ENCODE measurements around the gene WNT16. TPM values are rescaled to one million over a fixed set of nuclear protein-coding genes. Genes with fewer than 3 reads are reported as not detected.

Gene WNT16
- total and polyA plus RNA-seq, 7 experiments from 2014 or later, result not detected

Other genes with a start within 250 kb of the WNT16 start
- gene FAM3C, start 67.3 kb downstream of the WNT16 start, total RNA-seq, result 10 to 100 TPM; 11.1 to 28.4 (median 21.0) TPM
- 10 to 100 TPM in 1 of 2 donors, 1 to 10 TPM in 1; 9.6 to 10.3 TPM for gene FAM3C, start 67.3 kb downstream of the WNT16 start, polyA plus RNA-seq